ENCODE results near the gene WASF3. TPM values are rescaled to one million over a fixed set of nuclear protein-coding genes. Genes with fewer than 3 reads are reported as not detected.

Gene WASF3
- total RNA-seq, 1 experiment from 2014 or later = 0.31 TPM

GRCh38 chr13:26513931-26514330 lies 43.6 kb upstream of the WASF3 start:
- Histone ChIP-seq H3K4me3 (no peak overlapping the region), H4K20me1 (ENCODE audit: insufficient read depth) (no peaks in the 10 kb centered on the region), H3K79me2 (ENCODE audit: low read depth) (no peaks in the 10 kb centered on the region), H3K9me2 (ENCODE audit: insufficient read depth) (no peaks in the 10 kb centered on the region), H3K4me2 (no peak overlapping the region), H3K4me1 (replicated peaks; ENCODE audit: insufficient read depth) (no peaks in the 10 kb centered on the region), H2AFZ (no peak overlapping the region), H3K27me3 (ENCODE audit: insufficient read depth, low read depth) (peaks cover 47% of the 10 kb centered on the region), H3K27ac (no peak overlapping the region), H3F3A (ENCODE audit: insufficient read depth, low read depth) (no peaks in the 10 kb centered on the region), H3K36me3 (ENCODE audit: low read depth) (no peaks in the 10 kb centered on the region), H3K9me3 (ENCODE audit: insufficient read depth, low read depth) (peaks cover 6% of the 10 kb centered on the region; the same call in 1 of the 2 replicates)
- TF ChIP-seq CTCF (conservative IDR thresholded peaks at IDR 0.05) (no peak), EZH2 (IDR thresholded peaks at IDR 0.05; ENCODE audit: low read depth) (no peak)
- intact Hi-C loops (cut with micrococcal nuclease; ENCODE audit: unreplicated experiment) = no loop called here
- ChIA-PET CTCF (no interaction called here), POLR2A (ENCODE audit: unreplicated experiment) (no interaction called here)
- no TSS peak for BruUV-seq (replicated peaks)
- no peak for DNase-seq

- no peaks in the 10 kb centered on the region for H3K79me2 ChIP-seq (ENCODE audit: low read depth)
- H3F3A ChIP-seq (ENCODE audit: insufficient read depth, low read depth) = no peaks in the 10 kb centered on the region
- no peaks in the 10 kb centered on the region for H3K36me3 ChIP-seq (ENCODE audit: low read depth)
- H3K9me3 ChIP-seq (ENCODE audit: insufficient read depth, low read depth) = no peaks in the 10 kb centered on the region
- H2AFZ ChIP-seq = no peak overlapping the region
- H3K4me1 ChIP-seq (replicated peaks; ENCODE audit: insufficient read depth) = no peaks in the 10 kb centered on the region
- no peak overlapping the region for H3K27ac ChIP-seq
- peaks cover 49% of the 10 kb centered on the region for H3K27me3 ChIP-seq (ENCODE audit: insufficient read depth, low read depth)
- H3K4me3 ChIP-seq = no peak overlapping the region
- TF ChIP-seq EZH2 (IDR thresholded peaks at IDR 0.05; ENCODE audit: low read depth) = no peak
- TF ChIP-seq CTCF (conservative IDR thresholded peaks at IDR 0.05) = no peak
- BruUV-seq (replicated peaks) = no TSS peak
- no peaks in the 10 kb centered on the region; the same call in 1 of the 2 replicates for H4K20me1 ChIP-seq (ENCODE audit: insufficient read depth)
- intact Hi-C loops (cut with micrococcal nuclease; ENCODE audit: unreplicated experiment) = no loop called here
- CTCF ChIA-PET = no interaction called here
- POLR2A ChIA-PET (ENCODE audit: unreplicated experiment) = no interaction called here
- DNase-seq = no peak
- no peaks in the 10 kb centered on the region for H3K9me2 ChIP-seq (ENCODE audit: insufficient read depth)
- no peak overlapping the region for H3K4me2 ChIP-seq
These were observed 41.8 kb upstream of the WASF3 start for GRCh38 chr13:26515721-26516120.

- TF ChIP-seq EZH2 (IDR thresholded peaks at IDR 0.05; ENCODE audit: low read depth) = no peak
- no peak for TF ChIP-seq CTCF (conservative IDR thresholded peaks at IDR 0.05)
- no peaks in the 10 kb centered on the region for H3K4me1 ChIP-seq (replicated peaks; ENCODE audit: insufficient read depth)
- no peaks in the 10 kb centered on the region for H3K36me3 ChIP-seq (ENCODE audit: low read depth)
- H2AFZ ChIP-seq = no peak overlapping the region
- H3K27me3 ChIP-seq (ENCODE audit: insufficient read depth, low read depth) = peaks cover 50% of the 10 kb centered on the region
- no peaks in the 10 kb centered on the region for H3K9me3 ChIP-seq (ENCODE audit: insufficient read depth, low read depth)
- intact Hi-C loops (cut with micrococcal nuclease; ENCODE audit: unreplicated experiment) = no loop called here
- CTCF ChIA-PET = no interaction called here
- POLR2A ChIA-PET (ENCODE audit: unreplicated experiment) = no interaction called here
- no TSS peak for BruUV-seq (replicated peaks)
- no peaks in the 10 kb centered on the region for H3K9me2 ChIP-seq (ENCODE audit: insufficient read depth)
- no peak overlapping the region for H3K4me3 ChIP-seq
- no peak overlapping the region for H3K4me2 ChIP-seq
- no peaks in the 10 kb centered on the region for H3K79me2 ChIP-seq (ENCODE audit: low read depth)
- no peaks in the 10 kb centered on the region; the same call in 1 of the 2 replicates for H4K20me1 ChIP-seq (ENCODE audit: insufficient read depth)
- no peak for DNase-seq
- H3F3A ChIP-seq (ENCODE audit: insufficient read depth, low read depth) = no peaks in the 10 kb centered on the region
- no peak overlapping the region for H3K27ac ChIP-seq
These were observed 39.5 kb upstream of the WASF3 start for GRCh38 chr13:26517936-26518335.
